Neutrophil (primary cell): ENCODE measurements around the gene SSUH2.

Source experiments
- H3K27ac ChIP-seq: fragments of 200-600 bp; sonication (generic); 2 replicates; pipeline ENCODE4 v1.5.1; 2016; ENCODE audit warnings: mild to moderate bottlenecking, moderate library complexity
- H3K27me3 ChIP-seq: fragments of 200-600 bp; sonication (generic); 2 replicates; pipeline ENCODE4 v1.6.0; 2016; ENCODE audit warnings: mild to moderate bottlenecking
- H3K36me3 ChIP-seq: fragments of 200-600 bp; sonication (generic); 2 replicates; pipeline ENCODE4 v1.5.1; 2017
- H3K4me1 ChIP-seq, 2 experiments: fragments of 200-600 bp in 1 of 2; sonication (generic) in 1 of 2; 1 replicate in 1 of 2; 2 replicates in 1 of 2; pipeline versions ENCODE4 v1.5.1 to v1.6.1; 2013 to 2016; ENCODE audit warnings: low read depth in 1 of 2, low read length in 1 of 2, mild to moderate bottlenecking in 1 of 2, moderate library complexity in 1 of 2; ENCODE audit not compliant: control insufficient read depth in 1 of 2, insufficient read depth in 1 of 2
- H3K4me3 ChIP-seq, 2 experiments: fragments of 200-600 bp in 1 of 2; sonication (generic) in 1 of 2; 1 replicate in 1 of 2; 2 replicates in 1 of 2; pipeline ENCODE4 v1.5.1; 2013 to 2016; ENCODE audit warnings: low read depth in 1 of 2, low read length in 1 of 2, mild to moderate bottlenecking in 1 of 2, moderate library complexity in 1 of 2
- H3K9me3 ChIP-seq: fragments of 200-600 bp; sonication (generic); 2 replicates; pipeline ENCODE4 v1.5.1; 2016
- CTCF ChIP-seq: fragments of 200-600 bp; sonication (generic); IDR thresholded peaks from 2 replicates; pipeline ENCODE4 v1.5.1; 2016; ENCODE audit warnings: antibody characterized with exemption

SSUH2 gene

GRCh38 chr3:8642001-8642400 is 2.6 kb downstream of the SSUH2 start:
- no peaks in the 10 kb centered on the region for H3K36me3 ChIP-seq
- TF ChIP-seq CTCF = no peak
- H3K27ac ChIP-seq = no peak overlapping the region
- no peaks in the 10 kb centered on the region for H3K9me3 ChIP-seq
- no peak overlapping the region for H3K4me3 ChIP-seq
- H3K27me3 ChIP-seq = peaks cover 27% of the 10 kb centered on the region
- no peaks in the 10 kb centered on the region for H3K4me1 ChIP-seq

GRCh38 chr3:8641472-8641871 is 3.1 kb downstream of the SSUH2 start:
- Histone ChIP-seq H3K36me3 (no peaks in the 10 kb centered on the region), H3K4me3 (no peak overlapping the region), H3K27me3 (peaks cover 27% of the 10 kb centered on the region), H3K27ac (no peak overlapping the region), H3K9me3 (no peaks in the 10 kb centered on the region), H3K4me1 (no peaks in the 10 kb centered on the region)
- no peak for TF ChIP-seq CTCF

GRCh38 chr3:8640223-8640622 is 4.4 kb downstream of the SSUH2 start:
- TF ChIP-seq CTCF = no peak
- Histone ChIP-seq H3K27ac (no peak overlapping the region), H3K27me3 (peaks cover 21% of the 10 kb centered on the region), H3K4me3 (no peak overlapping the region), H3K9me3 (no peaks in the 10 kb centered on the region), H3K4me1 (no peaks in the 10 kb centered on the region), H3K36me3 (no peaks in the 10 kb centered on the region)

- H3K4me3 ChIP-seq = no peak overlapping the region
- H3K36me3 ChIP-seq = no peaks in the 10 kb centered on the region
- H3K27ac ChIP-seq = no peak overlapping the region
- no peak for TF ChIP-seq CTCF
- no peaks in the 10 kb centered on the region for H3K4me1 ChIP-seq
- H3K9me3 ChIP-seq = no peaks in the 10 kb centered on the region
- H3K27me3 ChIP-seq = peaks cover 16% of the 10 kb centered on the region
These were observed 5.0 kb downstream of the SSUH2 start for GRCh38 chr3:8639659-8640000.

GRCh38 chr3:8638994-8639658 is 5.5 kb downstream of the SSUH2 start:
- Histone ChIP-seq H3K4me1 (no peaks in the 10 kb centered on the region), H3K4me3 (no peak overlapping the region), H3K9me3 (no peaks in the 10 kb centered on the region), H3K27ac (no peak overlapping the region), H3K36me3 (no peaks in the 10 kb centered on the region), H3K27me3 (peaks cover 11% of the 10 kb centered on the region)
- no peak for TF ChIP-seq CTCF

- Histone ChIP-seq H3K4me1 (no peaks in the 10 kb centered on the region), H3K36me3 (no peaks in the 10 kb centered on the region), H3K9me3 (no peaks in the 10 kb centered on the region), H3K27ac (no peak overlapping the region), H3K4me3 (no peak overlapping the region), H3K27me3 (no peaks in the 10 kb centered on the region)
- TF ChIP-seq CTCF = no peak
These were observed 7.2 kb downstream of the SSUH2 start for GRCh38 chr3:8637348-8637747.
